ENCODE measurements around the gene MXD1. TPM values are rescaled to one million over a fixed set of nuclear protein-coding genes. Genes with fewer than 3 reads are reported as not detected.

Gene MXD1, protein sequence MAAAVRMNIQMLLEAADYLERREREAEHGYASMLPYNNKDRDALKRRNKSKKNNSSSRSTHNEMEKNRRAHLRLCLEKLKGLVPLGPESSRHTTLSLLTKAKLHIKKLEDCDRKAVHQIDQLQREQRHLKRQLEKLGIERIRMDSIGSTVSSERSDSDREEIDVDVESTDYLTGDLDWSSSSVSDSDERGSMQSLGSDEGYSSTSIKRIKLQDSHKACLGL
- total RNA-seq = 22.3 TPM

DNA sequence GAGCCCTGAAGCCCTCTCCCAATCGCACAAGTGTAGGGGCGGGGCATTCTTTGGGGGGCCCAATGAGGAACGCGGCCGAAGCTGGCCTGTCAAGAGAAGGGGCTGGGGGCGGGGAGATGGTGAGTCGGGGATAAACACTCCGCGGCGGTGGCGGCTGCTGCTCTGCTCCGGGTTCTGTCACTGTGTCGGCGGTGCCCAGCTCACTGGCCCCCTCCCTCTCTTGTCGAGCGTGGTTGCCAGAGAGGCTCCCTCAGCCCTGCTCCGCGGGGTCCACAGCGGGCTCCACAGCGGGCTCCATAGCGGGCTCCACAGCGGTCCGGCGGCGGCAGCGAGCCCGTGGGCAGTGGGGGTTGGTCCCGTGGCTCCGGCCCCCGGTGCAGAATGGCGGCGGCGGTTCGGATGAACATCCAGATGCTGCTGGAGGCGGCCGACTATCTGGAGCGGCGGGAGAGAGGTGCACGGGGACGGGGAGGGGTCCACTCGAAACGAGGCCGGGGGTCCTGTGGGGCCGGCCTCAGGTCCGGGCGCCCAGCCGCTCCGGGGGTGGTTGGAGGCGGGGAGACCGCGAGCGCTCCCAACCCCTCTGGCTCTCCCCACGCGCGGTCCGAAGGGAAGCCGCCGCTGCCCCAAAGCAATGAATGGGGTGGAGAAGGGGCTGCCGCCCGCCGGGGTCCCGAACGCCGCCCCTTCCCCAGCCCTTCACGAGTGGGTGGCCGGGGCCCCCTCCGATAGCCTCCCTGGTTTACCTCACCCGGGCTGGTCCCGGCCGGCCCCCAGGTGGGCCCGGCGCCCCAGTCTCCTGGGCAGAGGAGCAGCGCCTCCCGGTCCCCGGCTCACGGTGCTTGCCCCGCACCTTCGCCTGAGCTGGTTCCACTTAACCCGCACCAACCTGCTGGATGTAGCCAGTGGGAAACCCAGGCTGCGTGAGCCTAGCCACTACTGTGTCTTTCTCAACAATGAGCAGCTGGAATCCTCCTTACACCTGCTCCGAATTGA is at the start of gene MXD1:
TSS of gene MXD1 (plus strand) at position 160 of the 996 bp plus-strand sequence. CDS start at position 382, 222 bp downstream.

DNA sequence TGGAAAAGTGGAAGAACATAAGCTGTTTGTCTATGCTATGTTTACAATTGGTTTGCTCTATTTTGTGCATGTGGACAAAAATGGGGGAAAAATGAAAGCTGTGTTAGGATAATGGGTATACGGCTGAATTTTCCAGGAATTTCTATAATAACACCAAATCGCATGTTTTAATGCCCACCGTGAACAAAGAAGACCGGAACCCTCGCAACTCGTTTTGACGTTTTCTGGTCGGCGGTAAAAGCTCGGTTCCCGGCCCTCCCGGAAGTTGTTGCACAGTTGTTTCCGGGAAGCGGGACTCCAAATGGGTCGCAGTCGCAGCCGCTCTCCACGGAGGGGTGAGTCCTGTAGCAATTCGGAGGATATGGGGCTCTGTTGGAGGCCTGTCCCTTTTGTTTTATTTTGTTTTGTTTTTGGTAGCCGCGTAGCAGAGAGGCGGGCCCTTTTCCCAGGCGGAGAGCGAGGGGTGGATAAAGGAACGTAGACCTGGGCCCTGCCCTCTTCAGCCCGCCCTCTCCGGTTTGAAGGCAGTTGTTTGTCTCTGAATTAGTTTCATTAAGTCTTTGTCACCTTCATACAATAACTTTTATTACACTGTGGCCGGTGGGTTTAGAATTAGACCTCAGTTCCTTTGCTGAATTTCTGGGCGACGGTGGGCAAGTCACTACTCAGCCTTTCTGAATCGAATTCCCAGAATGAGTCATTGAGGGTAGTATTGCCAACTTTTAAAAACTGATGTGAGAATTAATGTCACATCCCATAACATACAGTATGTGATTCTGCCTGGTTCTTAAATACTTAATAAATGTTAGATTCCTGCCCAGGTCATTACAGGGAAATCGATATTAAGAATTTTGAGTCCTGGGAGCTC is 21.0 kb upstream of the MXD1 start, which contains the start of gene SNRNP27:
TSS of gene SNRNP27 (plus strand) at position 273 of the 868 bp plus-strand sequence. CDS start at position 302, 29 bp downstream.

DNA sequence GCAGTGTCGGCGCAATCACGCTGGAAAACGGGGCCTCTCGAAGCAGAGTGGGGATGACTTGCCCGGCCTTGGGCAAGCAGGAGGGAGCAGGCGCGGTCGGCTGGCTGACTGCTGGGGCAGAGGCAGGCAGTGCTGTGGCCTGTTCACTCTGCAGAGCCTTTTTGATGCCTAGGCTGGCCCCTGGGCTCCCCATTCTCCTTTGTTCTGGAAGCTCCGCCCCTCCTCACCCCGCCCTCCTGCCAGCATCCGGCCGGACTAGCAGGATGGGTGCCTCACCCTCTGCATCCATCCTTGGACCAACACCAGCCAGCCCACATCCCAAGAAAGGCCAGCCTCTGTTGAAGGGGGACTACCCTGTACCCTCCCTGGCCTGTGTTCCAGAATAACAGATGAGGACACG is 46.6 kb downstream of the MXD1 start, which contains the start of gene ASPRV1:
TSS of gene ASPRV1 (minus strand) at position 136 of the 400 bp plus-strand sequence. CDS start 195 bp downstream, outside the sequence.

Small RNA genes lying within 50 kb of the gene (small RNA-seq; reads per million reads assigned to genes)
- gene RPL23AP92 (ENCODE audit: low replicate concordance) = not detected

Other genes with a start within 250 kb of the MXD1 start
- gene ANXA4, start 173.0 kb upstream of the MXD1 start, total RNA-seq = 65.8 TPM
- gene GMCL1, start 85.4 kb upstream of the MXD1 start, total RNA-seq = 21.5 TPM
- gene SNRNP27, start 21.2 kb upstream of the MXD1 start, total RNA-seq = 30.4 TPM
- 3.4 TPM for gene ASPRV1, start 46.5 kb downstream of the MXD1 start, total RNA-seq
- gene PCBP1, start 172.4 kb downstream of the MXD1 start, total RNA-seq = 138 TPM